Subcutaneous adipose tissue (tissue), 4 donors: ENCODE results near the gene BMP6. TPM values are rescaled to one million over a fixed set of nuclear protein-coding genes. Genes with fewer than 3 reads are reported as not detected.

Experiments
- CTCF ChIP-seq: fragments of 450-650 bp; IDR thresholded peaks from one replicate; pipeline ENCODE4 v1.5.1; 2016; ENCODE audit warnings: low read depth, mild to moderate bottlenecking, control low read depth, antibody characterized with exemption, moderate library complexity
- total RNA-seq, 4 donors: library from RNA; depleted of rRNA; stranded (reverse); fragments of >200 nt; gene quantifications; one replicate each; pipeline ENCODE4 v1.1.0, GENCODE V29; 2016

Gene BMP6
- total RNA-seq, 4 donors from 2014 or later, result 4.6 to 43.0 (median 11.7) TPM

- no peak for TF ChIP-seq CTCF
Observed at GRCh38 chr6:7900621-7901020, 174.7 kb downstream of the BMP6 start.

GRCh38 chr6:7901056-7901455 is 175.2 kb downstream of the BMP6 start:
- no peak for TF ChIP-seq CTCF

GRCh38 chr6:7901780-7902179 is 175.9 kb downstream of the BMP6 start:
- no peak for TF ChIP-seq CTCF

- TF ChIP-seq CTCF, result no peak
Observed at GRCh38 chr6:7902221-7902620, 176.3 kb downstream of the BMP6 start.

- no peak for TF ChIP-seq CTCF
Observed at GRCh38 chr6:7902867-7903266, 177.0 kb downstream of the BMP6 start.

- TF ChIP-seq CTCF, result no peak
Observed at GRCh38 chr6:7903673-7904072, 177.8 kb downstream of the BMP6 start.

DNA sequence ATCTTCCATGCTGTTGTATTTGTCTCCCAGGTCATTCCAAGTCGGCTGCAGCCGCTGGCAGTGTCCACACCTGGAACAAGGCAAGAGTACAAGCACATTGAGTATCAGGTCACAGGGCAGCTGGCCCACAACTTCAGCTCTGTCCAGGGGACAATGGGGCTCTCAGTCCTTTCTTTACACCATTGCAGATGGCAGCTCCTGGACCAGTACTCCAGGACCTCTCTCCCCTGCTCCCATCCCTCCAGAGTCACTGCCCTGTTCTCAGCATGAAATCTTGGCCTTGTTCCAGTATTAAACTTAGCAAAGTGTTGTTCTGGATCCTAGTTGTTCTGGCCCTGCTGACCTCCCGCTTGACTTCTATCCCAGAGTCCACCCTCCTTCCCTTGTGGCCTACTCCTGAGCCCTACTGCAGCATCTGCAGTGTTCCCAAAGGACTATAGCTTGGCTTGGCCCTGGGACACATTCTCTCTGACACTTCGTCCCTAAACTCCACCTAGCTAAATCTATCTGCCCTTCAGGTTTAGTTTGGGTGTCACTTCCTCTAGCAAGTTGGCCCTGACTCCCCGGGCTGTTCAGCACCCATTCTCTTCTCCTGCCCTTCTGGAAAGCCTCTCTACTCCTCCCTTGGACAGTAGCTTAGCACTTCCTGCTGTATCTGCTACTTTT is 178.9 kb downstream of the BMP6 start:
- no peak for TF ChIP-seq CTCF
